ENCODE results near the gene MUC7.
"Not testable (repeated sequence)": the region's sequence is repeated elsewhere in the genome, so short reads cannot be mapped to it uniquely, and the experiment has no call there.

Gene MUC7

DNA sequence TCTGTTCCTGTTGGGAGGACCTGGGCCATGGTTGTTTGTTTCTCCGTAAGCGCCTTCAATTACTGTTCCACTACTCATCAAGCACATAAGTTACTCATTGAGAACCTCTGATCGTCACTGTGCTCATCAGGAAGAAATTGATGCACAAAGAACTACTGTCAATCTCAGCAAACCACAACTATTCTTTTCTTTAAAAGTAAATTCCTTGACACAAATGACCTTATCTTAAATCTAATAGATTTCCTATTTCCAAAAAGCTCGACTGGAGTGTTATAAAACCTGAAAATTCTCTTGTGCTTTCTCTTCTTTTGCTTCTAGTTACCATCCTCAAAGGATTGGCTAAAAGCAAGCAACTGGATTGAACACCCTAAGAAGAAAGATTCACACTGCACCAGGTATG, at the start of gene MUC7:
MUC7 (plus strand) TSS at position 301 of the 400 bp plus-strand sequence. CDS start 1,825 bp downstream, outside the sequence.
- no peak for DNase-seq (ENCODE audit: extremely low read depth in 1 of 2, low read depth in 1 of 2)

DNA sequence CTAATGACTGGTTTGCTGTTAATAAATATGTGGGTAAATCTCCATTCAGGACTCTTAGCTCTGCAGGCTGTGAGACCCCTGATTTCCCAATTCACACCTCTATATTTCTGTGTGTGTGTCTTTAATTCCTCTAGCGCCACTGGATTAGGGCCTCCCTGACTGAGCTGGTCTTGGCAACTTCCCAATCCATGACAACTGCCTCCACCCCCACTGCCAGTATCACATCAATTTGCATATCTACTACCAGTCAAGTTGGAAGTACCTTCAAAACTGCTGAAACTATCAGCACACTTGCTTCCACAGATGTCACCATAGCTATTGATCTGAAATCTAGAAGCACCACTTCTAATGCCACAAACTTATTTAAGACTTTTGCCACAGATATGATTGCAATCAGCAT, 46.7 kb upstream of the MUC7 start:
- no peak for DNase-seq (ENCODE audit: extremely low read depth in 1 of 2, low read depth in 1 of 2)

DNA sequence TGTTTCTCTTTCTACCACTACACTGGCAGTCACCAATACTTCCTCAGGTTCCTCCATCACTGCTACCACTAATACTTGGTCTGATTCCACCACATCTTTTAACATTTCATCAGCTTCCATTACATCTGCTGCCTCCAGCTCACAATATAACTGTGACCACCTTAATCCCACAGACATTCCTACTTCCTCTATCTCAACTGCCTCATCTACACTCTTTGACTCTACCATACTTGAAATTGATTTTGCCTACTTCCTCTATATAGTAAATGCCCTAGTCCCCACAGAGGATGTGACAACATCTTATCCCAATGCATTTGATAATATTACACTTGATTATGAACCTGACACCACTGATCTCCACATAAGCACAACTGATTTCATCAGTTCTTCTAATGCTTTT, 45.2 kb upstream of the MUC7 start:
- no peak for DNase-seq (ENCODE audit: extremely low read depth in 1 of 2, low read depth in 1 of 2)

DNA sequence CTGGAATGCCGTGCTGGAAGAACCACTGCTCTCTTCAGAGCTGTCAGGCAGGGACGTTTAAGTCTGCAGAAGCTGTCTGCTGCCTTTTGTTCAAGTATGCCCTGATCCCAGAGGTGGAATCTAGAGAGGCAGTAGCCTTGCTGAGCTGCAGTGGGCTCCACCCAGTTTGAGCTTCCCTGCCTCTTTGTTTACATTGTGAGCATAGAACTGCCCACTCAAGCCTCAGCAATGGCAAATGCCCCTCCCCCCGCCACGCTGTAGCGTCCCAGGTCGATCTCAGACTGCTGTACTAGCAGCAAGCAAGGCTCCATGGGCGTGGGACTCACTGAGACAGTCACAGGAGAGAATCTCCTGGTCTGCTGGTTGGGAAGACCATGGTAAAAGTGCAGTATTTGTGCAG, 34.8 kb upstream of the MUC7 start:
- no peak for DNase-seq (ENCODE audit: extremely low read depth in 1 of 2, low read depth in 1 of 2)

DNA sequence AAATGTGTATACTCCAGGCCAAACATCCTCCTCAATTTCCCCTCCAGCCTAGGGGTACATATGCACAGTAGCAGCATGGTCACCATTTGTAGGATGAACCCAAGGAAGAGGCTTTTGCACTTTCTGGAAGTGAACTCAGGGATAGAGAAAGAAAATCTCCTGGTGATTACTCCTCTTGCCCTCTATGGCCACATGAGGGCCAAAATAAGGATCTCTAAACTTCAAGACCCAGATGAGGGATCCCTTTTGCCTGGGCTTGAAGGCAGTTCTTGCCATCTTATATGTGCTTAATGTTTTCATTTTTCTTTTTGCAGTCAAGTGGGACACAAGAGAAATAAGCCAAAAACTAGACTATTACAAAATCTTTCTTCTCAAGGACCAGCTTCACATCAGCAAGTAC, 29.5 kb upstream of the MUC7 start:
- no peak for DNase-seq (ENCODE audit: extremely low read depth in 1 of 2, low read depth in 1 of 2)

DNA sequence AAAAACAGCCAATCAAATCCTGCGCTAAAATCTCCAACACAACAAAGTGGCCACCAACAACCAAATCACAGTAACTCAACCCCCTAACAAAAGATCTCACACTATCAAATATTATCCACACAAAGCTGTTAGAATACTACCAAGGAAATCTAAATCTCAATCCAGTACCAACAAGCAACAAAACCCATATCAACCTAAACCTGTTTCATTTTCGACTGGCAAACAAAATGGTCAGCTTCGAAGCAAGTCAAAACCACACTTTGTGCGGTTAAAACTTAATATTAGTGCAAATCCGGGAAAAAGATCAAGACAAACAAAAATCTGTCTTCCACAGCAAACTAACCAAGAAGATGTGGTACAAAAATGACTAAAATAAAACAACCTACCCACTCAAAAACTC, 28.7 kb upstream of the MUC7 start:
- no peak for DNase-seq (ENCODE audit: extremely low read depth in 1 of 2, low read depth in 1 of 2)

DNA sequence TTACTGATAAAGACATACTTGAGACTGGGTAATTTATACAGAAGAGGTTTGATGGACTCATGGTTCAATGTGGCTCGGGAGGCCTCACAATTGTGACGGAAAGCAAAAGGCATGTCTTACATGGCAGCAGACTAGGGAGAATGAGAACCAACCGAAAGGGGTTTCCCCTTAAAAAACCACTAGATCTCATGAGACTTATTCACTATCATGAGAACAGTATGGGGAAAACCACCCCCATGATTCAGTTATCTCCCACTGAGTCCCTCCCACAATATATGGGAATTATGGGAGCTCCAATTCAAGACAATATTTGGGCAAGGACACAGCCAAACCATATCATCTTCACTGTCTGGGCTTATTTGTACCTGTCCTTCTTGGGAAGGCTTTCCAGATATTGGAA, 22.8 kb upstream of the MUC7 start:
- DNase-seq (ENCODE audit: extremely low read depth in 1 of 2, low read depth in 1 of 2), result no peak

DNA sequence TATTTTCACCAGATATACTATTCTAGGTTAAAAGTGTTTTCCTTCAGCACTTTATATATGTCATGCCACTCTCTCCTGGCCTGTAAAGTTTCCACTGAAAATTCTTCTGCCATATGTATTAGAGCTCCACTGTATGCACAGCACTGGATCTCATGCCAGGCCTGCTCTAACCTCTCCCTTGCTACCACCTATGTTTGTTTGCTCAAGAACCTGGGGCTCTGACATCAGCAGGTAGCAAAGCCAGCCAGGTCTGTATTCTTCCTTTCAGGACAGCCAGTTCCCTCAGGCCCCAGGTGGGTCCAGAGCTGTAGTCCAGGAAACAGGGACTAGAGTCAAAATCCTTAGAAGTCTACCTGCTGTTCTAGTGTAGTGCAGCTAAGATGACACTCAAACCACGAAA, 19.1 kb upstream of the MUC7 start:
- DNase-seq (ENCODE audit: extremely low read depth in 1 of 2, low read depth in 1 of 2), result no peak

DNA sequence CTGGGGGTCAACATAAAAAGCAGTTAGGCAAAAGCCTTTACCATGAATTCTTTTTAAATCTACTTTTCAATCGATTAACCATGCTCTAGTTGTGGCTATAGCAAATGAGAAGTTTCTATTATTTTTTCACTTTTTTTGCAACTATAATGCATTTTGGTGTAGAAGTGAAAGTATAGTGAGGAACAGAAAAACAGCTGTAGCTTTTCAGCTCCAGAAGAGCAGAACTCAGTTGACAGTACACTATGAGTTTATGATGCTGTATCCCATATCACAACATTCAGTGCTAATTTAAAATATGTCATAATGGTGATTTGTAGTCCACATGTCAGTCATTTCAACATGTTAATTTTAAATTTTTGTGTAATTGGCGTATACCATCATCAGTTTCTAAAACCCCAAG, 8.7 kb upstream of the MUC7 start:
- DNase-seq (ENCODE audit: extremely low read depth in 1 of 2, low read depth in 1 of 2), result no peak

DNA sequence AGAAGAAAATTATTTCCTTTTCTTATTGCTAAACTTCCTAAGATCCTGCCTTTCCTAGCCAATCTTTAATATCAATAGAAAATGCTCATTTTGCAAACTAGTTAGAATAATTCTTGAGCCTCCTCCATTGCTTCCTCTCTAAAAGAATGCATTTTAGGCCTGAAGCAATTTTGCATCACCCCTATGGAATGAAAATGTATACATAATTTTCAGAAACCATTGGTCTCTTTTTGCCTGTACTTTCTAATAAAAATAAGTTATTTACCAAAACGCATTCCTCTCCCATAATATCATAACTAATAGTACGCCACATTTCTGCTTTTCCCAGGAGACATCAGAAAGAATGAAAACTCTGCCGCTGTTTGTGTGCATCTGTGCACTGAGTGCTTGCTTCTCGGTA, 1.7 kb downstream of the MUC7 start:
- DNase-seq (ENCODE audit: extremely low read depth in 1 of 2, low read depth in 1 of 2), result no peak

DNA sequence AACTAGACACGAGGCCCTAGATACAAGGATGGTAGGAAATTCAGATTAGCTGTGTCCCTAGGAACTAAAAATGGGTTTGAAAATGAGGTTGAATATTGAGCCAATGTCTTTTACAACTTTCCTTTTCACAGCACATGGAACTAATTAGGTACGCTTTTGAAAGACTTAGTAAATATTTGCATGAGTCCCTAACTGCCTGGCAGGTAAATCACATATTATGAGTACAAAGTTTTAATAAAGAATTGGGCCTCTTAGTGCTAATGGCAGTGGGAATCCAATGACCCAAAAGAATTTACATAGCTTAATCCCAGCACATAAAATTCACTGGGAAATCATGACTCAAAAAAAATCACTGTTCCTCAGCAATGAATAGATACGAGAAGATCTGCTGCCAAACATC, 16.8 kb downstream of the MUC7 start:
- no peak for DNase-seq (ENCODE audit: extremely low read depth in 1 of 2, low read depth in 1 of 2)

DNA sequence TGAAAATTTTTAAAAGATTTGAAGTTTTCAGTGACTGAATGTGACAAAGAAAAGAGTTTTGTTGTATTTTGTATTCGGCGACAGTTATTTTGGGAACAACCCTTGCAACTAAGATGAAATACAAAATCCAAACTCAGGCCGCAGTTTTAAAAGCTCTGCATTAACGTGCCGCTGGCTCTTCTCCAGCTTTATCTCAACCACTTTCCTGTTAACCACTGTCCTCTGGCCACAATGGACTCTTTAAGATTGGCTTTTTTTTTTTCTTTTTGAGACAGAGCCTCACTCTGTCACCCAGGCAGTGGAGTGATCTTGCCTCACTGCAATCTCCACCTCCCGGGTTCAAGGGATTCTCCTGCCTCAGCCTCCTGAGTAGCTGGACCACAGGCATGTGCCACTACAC, 24.2 kb downstream of the MUC7 start:
- DNase-seq (ENCODE audit: extremely low read depth in 1 of 2, low read depth in 1 of 2), result no peak

DNA sequence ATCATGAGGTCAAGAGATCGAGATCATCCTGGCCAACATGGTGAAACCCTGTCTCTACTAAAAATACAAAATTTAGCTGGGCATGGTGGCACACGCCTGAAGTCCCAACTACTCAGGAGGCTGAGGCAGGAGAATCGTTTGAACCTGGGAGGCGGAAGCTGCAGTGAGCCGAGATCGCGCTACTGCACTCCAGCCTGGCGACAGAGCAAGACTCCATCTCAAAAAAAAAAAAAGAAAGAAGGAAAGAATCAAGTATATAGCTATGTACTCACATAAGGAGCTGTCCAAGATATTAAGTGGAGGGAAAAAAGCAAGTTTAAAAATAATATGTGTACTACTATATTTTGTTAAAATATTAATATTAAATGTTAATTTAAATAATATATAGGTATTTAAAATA, 29.8 kb downstream of the MUC7 start:
- DNase-seq (ENCODE audit: extremely low read depth in 1 of 2, low read depth in 1 of 2), result not testable (repeated sequence)

DNA sequence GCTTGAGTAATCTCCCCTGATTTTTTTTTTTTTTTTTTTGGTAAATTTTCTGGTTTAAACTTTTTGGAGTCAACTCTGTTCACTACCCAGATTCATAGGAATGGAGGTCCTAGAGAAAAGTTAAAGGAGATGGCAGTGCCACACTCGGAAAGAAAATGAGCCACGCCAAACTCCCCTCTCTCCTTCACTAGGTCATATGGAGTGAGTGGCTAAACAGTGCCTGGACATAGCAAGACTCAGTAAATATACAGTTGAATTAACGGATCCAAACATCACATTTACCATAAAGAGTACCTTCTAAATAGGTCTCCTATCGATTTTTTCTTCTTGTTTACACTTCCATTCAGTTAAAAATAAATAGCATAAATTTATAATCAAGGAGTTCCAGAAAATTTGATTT, 32.7 kb downstream of the MUC7 start:
- no peak for DNase-seq (ENCODE audit: extremely low read depth in 1 of 2, low read depth in 1 of 2)

DNA sequence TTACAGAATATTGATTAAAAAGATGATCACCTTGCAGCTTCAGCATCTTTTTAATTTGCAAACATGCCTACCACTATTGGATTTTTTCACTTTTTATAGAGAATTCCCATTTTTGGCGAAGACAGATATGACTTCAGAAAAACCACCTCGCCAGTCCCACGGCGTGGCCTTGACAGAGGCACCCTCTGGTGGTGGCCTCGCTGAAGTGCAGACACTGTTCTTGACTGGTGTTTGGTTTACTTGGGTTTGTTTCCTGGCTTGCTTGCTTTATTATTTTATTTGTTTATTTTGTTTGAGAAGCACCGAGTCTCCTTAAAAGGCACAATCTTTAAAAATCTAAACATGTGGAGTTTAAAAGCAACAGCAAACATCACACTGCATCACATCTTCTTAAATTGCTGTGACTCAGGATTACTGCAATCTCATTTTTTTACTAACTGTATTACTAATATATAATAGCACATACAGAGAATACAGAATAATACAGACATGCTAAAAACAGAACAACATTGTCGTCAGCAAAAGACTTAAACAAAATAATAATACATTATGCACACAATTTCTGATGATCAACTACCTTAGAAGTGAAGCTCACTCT, 33.3 kb downstream of the MUC7 start:
- DNase-seq (ENCODE audit: extremely low read depth in 1 of 2, low read depth in 1 of 2), result peak in 1 of 2 donors; percentile 20

DNA sequence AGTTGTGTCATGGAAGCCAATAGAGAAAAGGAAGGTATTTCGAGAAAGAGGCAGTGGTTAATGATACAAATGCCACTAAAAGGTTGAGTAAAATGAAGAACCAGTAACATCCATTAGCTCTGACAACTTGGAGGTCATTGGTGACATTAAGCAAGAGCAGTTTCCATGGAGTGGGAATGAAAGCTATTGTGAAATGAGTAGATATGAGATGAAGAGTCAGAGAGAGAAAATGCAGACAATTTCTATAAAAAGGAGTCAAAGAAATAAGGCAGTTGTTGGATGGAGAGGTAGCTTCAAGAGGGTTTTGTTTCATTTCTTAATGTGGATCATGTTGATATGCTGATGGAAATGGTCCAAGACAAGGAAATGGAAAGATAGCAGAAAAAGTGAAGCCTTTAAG, 36.8 kb downstream of the MUC7 start:
- DNase-seq (ENCODE audit: extremely low read depth in 1 of 2, low read depth in 1 of 2), result no peak

DNA sequence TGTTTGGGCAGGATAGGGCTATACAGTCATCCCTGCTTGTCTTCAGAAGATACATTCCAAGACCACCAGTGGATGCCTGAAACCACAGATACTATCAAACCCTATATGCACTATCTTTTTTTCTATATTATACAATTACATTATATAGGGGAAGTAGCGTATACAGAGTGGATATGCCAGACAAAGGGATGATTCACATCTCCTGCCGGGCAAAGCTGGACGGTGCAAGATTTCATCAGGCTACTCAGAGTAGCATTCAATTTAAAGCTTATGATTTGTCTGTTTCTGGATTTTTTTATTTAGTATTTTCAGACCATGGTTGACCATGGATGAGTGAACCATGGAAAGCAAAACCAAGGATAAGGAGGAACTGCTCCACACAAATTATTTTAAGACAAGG, 39.4 kb downstream of the MUC7 start:
- no peak for DNase-seq (ENCODE audit: extremely low read depth in 1 of 2, low read depth in 1 of 2)

DNA sequence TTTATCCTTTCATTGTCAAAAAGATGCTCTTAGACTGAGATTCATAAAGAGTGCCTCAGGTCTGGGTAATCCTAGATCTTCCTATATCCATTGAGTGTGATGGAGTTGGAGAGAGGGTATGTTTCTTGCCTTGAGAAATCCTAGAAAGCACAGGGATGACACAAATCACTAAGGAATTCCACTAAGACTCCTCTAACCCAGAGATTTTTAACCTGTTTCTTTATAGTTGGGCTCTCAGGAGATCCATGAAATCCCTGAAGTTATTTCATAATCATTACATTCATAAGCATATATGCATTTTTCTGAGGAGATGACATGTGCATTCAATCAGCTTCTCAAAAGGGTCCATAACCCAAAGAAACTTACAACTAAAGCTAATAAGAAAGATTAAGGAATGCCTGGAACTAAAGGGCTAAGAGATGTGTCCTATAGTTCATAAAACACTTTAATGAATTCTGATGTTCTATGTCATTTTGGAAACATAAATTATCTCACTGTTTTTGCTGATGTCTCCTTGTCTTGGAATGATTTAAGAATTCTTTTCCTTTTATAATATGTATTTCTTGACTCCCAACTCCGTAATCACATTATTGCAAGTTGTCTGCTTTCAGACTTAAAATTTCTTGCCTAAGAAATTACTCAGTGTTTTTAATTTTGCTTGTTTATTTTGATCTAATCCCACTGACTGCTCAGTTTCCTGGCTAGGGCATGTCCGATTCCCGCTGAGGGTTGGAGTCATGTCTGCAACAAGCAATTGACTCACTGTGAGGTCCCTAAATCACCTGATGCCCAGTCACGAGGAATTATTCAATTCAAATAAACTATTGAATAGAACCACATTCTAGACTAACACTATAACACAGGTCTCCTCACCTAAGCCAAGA, 43.6 kb downstream of the MUC7 start:
- DNase-seq (ENCODE audit: extremely low read depth in 1 of 2, low read depth in 1 of 2), result no peak

DNA sequence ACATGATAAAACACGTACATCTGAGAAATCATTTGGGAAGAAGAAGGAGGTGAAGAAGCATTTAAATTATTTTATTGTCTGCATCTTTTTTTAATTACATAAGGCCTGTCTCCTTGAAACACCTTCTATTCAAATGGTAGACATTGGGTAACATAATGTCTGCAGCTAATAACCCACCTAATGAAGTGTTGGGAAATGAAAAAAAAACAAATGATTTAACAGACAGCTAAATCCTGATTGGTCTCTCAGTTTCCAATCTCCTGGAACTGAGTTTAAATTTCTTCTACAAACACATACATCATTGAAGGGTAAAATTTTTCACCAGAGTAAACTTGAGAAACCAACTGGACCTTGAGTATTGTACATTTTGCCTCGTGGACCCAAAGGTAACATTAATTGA, 46.3 kb downstream of the MUC7 start, which contains the start of gene AMTN:
AMTN (plus strand) TSS at position 301 of the 400 bp plus-strand sequence. CDS start 209 bp downstream, outside the sequence.
- no peak for DNase-seq (ENCODE audit: extremely low read depth in 1 of 2, low read depth in 1 of 2)

DNA sequence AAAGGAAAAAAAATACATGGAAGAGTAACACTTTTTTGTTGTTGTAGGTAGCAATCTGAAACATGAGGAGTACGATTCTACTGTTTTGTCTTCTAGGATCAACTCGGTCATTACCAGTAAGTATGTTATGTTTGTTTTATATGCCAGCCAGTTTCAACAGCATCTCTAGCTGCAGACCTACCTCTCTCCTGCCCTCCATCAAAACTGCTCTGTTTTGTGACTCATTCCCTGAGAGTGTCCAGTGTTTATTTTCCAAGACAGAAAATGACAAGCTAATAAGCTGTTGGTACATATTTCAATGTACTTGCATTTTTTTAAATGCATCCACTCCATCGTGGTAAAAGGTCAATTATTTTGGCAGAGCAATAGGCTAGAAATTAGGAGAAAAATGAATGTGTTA, 46.7 kb downstream of the MUC7 start:
- DNase-seq (ENCODE audit: extremely low read depth in 1 of 2, low read depth in 1 of 2), result no peak

DNA sequence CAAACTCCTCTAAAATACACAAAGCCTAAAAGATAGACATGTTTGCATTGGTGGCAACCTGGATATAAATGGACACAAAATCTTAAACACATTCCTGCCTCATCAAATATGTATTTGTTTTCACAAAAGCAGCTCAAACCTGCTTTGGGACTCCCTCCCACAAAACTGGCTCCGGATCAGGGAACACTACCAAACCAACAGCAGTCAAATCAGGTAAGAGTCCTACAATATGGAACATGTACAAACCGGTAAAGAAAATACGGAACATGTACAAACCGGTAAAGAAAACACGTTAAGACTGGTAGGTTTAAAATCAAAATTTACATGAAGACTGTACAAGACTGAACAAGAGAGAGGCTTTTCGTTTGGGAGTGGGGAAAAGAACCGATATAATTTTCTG, 50.6 kb downstream of the MUC7 start:
- DNase-seq (ENCODE audit: extremely low read depth in 1 of 2, low read depth in 1 of 2), result no peak

DNA sequence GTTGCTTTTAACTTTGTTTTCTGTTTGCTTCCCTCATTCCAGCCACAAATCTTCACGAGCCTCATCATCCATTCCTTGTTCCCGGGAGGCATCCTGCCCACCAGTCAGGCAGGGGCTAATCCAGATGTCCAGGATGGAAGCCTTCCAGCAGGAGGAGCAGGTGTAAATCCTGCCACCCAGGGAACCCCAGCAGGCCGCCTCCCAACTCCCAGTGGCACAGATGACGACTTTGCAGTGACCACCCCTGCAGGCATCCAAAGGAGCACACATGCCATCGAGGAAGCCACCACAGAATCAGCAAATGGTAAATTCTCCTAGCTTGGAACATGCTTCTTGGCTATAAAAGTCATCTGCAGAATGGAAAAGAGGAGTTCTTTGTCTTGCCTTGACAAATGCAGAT, 59.0 kb downstream of the MUC7 start:
- no peak for DNase-seq (ENCODE audit: extremely low read depth in 1 of 2, low read depth in 1 of 2)

Measured in activated CD8-positive, alpha-beta memory T cell treated with anti-CD3 and anti-CD28 coated beads for 1 hour (primary cell).